GM21825 (cell line): ENCODE results near the gene SUSD1.
A peak's percentile ranks its signal among the peaks of the same experiment; 100 is the strongest.
"Not testable (repeated sequence)": the region's sequence is repeated elsewhere in the genome, so short reads cannot be mapped to it uniquely, and the experiment has no call there.

Experiments used
- ATAC-seq: cut with Tn5 transposase; IDR thresholded peaks from one replicate; pipeline ENCODE4 v1.9.1; 2021; ENCODE audit warnings: mild to moderate bottlenecking, moderate library complexity; ENCODE audit not compliant: unreplicated experiment

Gene SUSD1

DNA sequence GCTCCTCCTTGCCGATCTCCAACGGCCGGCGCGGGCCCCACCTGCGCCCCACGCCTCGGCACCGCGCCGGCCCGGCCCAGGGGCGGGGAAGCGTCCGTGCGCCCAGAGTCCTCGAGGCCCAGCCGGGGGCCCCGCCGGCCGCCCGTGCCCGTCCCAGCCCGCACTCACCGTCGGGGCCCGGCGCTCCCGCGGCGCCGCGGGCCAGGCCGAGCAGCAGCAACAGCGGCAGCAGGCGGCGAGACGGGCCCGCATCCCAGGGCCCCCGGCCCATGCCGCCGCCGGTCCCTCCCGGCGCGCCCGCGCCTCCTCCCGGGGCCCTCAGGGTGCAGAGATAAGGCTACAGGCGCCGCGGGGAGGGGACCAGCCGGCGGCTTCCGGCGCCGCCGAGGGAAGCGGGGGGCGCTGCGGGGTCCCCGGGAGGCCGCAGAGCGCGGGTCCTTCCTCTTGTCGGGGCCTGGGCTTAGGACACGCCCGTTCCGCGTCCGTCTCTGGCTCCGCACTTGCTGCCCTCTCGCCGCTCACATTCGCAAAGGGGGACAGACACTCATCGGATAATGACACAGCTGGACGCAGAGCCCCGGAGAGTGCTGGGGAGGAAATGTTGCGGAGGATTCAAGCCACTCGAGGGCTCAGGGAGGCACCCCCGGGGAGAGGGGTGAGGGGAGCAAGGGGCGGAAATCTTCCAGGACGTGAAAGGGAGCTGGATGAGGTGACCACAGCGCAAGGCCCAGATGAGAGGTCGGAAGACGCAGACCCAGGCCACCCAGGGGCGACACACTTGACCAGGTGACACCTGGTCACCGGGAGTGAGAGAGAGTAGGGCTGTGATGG, at the start of gene SUSD1:
Gene SUSD1, minus strand, starts transcription at position 333 of the 831 bp plus-strand sequence. Its CDS starts 62 bp downstream, at position 271.
- peak; percentile 42 for ATAC-seq

- peak; percentile 63 for ATAC-seq
Observed at GRCh38 chr9:112224401-112225289, 49.5 kb upstream of the SUSD1 start.

GRCh38 chr9:112218908-112219307, 43.8 kb upstream of the SUSD1 start:
- peak; percentile 93 for ATAC-seq

- ATAC-seq: no peak
Observed at GRCh38 chr9:112212926-112213325, 37.8 kb upstream of the SUSD1 start.

- ATAC-seq: no peak
Observed at GRCh38 chr9:112207451-112207850, 32.4 kb upstream of the SUSD1 start.

DNA sequence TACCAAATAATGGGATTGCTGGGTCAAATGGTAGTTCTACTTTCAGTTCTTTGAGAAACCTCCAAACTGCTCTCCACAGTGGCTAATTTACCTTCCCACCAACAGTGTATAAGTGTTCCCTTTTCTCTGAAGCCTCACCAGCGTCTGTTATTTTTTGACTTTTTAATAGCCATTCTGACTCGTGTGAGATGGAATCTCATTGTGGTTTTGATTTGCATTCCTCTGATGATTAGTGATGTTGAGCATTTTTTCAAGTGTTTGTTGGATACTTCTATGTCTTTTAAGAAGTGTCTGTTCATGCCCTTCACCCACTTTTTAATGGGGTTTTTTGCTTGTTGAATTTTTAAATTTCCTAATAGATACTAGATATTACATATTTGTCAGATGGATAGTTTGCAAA, 28.4 kb upstream of the SUSD1 start:
- ATAC-seq: no peak

GRCh38 chr9:112200711-112201110, 25.6 kb upstream of the SUSD1 start:
- ATAC-seq: no peak

- no peak for ATAC-seq
Observed at GRCh38 chr9:112198646-112199045, 23.5 kb upstream of the SUSD1 start.

GRCh38 chr9:112194969-112195431, 19.9 kb upstream of the SUSD1 start:
- no peak for ATAC-seq

- ATAC-seq: no peak
Observed at GRCh38 chr9:112193572-112194288, 18.6 kb upstream of the SUSD1 start.

DNA sequence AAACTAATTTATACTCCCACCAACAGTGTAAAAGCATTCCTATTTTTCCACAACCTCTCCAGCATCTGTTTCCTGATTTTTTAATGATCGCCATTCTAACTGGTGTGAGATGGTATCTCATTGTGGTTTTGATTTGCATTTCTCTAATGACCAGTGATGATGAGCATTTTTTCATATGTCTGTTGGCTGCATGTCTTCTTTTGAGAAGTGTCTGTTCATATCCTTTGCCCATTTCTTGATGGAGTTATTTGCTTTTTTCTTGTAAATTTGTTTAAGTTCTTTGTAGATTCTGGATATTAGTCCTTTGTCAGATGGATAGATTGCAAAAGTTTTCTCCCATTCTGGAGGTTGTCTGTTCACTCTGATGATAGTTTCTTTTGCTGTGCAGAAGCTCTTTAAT, 15.2 kb upstream of the SUSD1 start:
- not testable (repeated sequence) for ATAC-seq

GRCh38 chr9:112188884-112189283, 13.8 kb upstream of the SUSD1 start:
- ATAC-seq: no peak

DNA sequence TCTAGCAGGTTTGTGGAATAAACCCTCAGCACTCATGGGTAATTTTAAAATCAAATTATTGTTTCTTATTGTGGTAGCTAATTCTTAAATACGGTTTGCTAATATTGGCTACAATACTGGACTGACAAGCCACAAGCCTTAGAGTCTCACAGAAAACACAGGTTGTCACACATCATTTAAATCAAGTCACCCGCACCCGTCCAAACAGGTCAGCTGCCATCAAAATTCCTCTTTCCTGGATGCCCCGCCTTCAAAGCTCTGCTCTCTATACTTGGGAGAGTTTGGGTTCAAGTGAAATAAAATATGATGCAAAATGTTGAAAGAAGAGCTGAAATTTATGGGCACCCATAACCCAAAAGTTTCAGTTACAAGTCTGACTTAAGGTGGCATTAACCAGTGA, 12.3 kb upstream of the SUSD1 start:
- no peak for ATAC-seq

GRCh38 chr9:112186695-112187094, 11.6 kb upstream of the SUSD1 start:
- ATAC-seq: no peak

DNA sequence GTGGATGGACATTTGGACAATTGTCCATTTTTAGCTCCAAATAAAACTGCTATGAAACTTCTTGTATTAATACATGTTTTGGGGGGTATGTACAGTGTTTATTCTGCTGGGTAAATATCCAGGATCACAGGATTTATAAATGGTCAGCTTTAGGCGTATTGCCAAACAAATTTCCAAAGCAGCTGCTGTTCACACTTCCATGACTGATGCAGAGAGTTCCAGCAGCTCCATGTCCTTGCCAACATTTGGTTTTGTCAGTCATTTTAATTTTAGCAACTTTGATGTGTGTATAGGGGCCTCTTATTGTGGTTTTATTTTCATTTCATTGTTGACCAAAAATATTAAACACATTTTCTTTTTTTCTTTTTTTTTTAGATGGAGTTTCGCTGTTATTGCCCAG, 9.8 kb upstream of the SUSD1 start:
- ATAC-seq: no peak

DNA sequence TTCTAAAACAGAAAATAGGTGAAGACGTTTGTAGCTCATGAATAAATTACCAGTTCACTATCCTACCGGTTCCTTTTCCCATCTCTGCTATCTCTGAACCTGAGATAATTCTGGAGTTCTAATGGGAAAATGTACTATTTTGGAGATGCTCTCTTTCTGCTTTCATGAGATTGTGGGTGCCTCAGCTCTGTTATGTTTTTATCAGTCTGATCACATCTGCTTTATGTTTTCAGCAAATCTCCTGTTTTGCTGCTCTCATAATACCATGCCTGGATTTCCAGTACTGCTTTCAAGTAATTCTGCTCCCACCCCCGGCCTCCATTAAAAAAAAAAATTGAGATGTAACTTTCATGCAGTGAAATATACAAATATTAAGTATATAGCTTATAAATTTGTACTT, 9.1 kb upstream of the SUSD1 start:
- ATAC-seq: no peak

GRCh38 chr9:112180387-112180881, 5.3 kb upstream of the SUSD1 start:
- ATAC-seq: no peak

- no peak for ATAC-seq
Observed at GRCh38 chr9:112179816-112180215, 4.7 kb upstream of the SUSD1 start.

GRCh38 chr9:112176524-112176923, 1.4 kb upstream of the SUSD1 start:
- no peak for ATAC-seq

DNA sequence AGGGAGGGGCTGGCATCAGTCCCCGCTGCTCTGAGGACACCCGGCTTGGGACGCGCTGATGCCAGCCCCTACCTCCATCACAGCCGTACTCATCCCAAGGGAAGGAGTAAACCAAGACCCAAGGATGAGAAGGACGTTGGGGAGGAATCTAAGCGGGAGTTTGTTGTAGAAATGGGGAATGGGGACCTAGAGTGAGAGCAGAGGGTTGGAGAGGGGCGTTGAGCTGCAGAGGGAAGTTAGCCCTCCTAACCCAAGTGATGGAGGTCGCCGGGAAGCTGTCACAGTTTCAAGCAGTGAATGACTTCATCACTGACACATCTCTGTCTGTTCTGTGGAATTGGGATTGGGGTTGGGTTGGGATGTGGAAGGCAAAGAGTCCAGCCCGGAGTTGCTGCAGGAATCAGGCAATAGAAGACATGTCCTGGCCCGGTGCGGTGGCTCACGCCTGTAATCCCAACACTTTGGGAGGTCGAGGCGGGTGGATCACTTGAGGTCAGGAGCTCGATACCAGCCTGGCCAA, 759 bp upstream of the SUSD1 start:
- no peak for ATAC-seq
